Renal pelvis (tissue), 4 donors: Measurements from ENCODE around the gene NOTCH4. TPM values are rescaled to one million over a fixed set of nuclear protein-coding genes. Genes with fewer than 3 reads are reported as not detected.
A peak's percentile ranks its signal among the peaks of the same experiment; 100 is the strongest.

Experiments
- DNase-seq: peaks from one replicate; pipeline ENCODE4 v3.0.0-alpha.2; 2013
- polyA plus RNA-seq, 3 donors: library from polyadenylated mRNA; unstranded; fragments of 120-200 nt; gene quantifications; one replicate each; pipeline ENCODE4 v1.2.1, GENCODE V29; 2013; ENCODE audit not compliant: insufficient read length in 3 of 3

The NOTCH4 gene
- polyA plus RNA-seq, 3 donors = 17.4 to 30.0 (median 24.5) TPM

DNA sequence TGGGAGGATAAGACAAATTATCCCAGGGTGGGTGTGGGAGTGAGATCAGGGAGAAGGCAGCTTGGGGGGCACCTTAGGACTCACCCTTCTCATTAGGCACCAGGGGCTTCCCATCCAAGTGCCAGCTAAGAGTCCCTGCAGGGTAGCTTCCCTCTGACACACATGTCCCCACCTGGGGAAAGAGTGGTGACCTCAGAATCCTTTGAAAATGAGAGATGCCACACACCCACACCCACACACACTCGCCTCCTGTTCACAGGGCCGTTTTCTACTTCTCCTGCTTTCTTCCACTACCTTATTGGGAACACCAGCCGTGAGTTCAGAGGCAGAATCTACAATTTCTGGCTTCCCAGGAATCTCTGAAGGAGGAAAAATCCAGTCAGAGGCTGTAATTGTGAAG, 40.8 kb downstream of the NOTCH4 start:
- DNase-seq = no peak

DNA sequence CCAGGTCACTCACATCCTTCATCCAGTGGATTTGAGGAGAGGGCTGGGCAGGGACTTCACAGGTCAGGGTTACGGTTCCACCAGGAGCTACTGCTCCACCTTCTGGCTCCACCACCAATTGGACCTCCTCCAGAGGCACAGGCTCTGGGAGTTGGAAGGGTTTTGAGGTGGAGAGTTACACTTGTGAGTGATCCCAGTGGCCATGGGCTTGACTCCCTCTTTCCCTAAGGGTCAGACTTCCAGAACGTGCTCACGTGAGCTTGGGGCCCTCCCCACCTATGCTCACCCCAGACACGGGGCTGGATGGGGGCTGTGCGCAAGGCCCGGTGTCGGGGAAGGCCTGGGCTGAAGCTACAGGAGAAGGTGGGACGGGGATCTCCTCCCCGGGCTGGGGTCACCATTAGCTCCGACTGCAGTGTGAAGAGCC, 41.3 kb downstream of the NOTCH4 start:
- DNase-seq = no peak

DNA sequence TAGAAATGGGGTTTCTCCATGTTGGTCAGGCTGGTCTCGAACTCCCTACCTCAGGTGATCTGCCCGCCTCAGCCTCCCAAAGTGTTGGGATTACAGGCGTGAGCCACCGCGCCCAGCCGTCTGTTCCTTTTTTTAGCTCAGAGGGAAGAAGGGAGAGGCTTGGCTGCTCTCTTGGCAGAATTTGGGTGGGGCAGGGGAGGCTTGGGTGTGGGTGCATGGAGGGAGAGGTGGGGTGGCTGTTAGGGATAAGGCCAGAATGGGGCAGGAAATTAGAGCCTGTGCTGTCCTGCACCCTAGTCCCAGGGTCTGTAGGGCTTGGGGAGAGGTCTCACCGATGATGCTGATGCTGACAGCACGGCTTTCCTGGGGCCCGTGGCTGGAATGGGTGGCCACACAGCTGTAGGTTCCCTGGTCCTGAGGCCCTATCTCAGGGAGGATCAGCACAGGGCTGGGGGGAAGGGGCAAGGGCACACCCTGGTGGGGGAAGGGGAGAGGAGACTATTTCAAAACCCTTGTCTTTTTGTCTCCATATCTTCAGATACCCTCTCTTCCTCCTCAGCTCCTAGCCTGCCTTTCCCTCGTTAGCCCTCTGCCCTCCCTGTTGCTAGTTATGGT, 41.8 kb downstream of the NOTCH4 start:
- DNase-seq = no peak

DNA sequence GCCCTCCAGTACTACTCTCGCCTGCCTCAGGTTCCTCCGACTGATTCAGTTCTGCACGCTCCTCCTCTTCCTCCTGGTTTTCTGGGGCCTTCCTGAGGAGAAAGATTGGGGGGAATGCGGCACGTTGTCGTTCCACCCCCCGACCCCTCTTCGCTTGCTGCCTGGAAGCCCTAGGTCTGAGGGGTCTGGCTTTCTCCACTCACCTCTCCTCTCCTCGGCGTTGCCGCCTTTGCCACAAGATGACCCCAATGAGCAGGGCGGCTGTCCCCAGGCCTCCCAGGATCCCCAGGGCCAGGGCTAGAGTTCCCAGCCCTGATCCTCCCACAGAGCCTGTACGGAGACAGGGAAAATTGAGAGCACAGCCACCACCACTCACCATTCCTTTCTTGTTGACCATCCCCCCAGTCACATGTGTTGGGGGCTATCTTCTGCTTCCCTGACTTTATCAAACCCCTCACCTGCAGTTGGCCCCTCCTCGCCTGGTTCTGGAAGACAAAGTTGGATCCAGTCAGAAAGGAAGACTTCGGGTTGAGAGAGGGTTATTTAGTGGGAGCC, 42.6 kb downstream of the NOTCH4 start:
- no peak for DNase-seq

DNA sequence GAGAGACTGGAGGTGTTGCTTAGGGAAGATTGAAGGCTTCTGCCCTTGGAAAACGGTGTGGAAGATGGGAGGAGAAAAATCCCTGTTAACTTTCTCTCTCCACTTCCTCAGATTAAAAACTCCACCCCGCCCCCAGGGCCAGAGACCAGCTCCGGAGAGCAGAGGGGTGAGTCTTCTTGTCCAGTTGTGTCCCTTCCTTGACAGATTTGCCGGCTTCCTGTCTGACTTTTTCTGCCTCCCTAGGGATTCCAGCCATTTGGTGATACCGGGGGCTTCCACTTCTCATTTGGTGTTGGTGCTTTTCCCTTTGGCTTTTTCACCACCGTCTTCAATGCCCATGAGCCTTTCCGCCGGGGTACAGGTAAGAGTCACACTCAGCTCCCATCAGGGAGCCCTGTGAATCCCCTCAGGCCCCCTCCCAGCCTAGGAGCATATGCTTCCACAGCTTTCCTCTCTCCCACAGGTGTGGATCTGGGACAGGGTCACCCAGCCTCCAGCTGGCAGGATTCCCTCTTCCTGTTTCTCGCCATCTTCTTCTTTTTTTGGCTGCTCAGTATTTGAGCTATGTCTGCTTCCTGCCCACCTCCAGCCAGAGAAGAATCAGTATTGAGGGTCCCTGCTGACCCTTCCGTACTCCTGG, 44.0 kb downstream of the NOTCH4 start:
- DNase-seq = no peak

DNA sequence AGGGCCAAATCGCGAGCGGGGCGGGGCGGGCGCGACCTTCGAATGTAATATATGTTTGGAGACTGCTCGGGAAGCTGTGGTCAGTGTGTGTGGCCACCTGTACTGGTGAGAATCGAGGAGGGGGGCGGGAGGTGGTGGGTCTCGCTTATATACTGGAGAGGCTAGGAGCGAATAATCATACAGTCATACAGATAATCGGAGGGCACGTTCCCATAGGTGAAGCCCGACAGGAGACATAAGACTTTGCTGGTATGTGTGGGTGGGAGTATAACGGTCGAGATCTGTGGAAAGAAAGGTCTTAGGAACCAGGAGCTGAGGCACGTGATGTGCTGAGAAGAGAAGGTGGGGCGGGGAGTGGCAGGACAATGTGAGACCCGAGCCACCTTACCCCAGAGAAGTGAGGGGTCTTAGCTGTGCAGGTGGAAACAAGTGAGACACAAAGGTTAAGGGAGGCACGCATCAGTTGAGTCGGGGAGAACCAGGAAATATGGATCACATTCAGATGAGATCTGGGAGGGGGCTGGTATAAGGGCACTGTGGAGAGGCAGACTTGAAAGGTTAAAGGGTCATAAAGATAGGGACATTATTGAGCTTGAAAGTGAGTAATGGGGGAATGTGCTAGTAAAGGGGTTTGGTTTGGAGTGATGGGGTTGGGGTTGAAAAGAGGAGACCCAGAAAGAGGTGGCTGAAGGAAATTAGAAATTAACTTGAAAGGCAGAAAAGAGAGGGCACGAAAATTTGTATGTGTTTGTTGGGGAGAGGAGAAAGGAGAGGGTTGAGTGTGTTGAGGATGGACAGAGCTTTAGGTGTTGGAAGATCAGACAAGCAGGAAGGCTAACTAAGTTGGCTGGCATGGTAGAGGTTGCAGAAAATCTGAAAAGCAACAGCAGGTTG, 45.1 kb downstream of the NOTCH4 start:
- no peak for DNase-seq

DNA sequence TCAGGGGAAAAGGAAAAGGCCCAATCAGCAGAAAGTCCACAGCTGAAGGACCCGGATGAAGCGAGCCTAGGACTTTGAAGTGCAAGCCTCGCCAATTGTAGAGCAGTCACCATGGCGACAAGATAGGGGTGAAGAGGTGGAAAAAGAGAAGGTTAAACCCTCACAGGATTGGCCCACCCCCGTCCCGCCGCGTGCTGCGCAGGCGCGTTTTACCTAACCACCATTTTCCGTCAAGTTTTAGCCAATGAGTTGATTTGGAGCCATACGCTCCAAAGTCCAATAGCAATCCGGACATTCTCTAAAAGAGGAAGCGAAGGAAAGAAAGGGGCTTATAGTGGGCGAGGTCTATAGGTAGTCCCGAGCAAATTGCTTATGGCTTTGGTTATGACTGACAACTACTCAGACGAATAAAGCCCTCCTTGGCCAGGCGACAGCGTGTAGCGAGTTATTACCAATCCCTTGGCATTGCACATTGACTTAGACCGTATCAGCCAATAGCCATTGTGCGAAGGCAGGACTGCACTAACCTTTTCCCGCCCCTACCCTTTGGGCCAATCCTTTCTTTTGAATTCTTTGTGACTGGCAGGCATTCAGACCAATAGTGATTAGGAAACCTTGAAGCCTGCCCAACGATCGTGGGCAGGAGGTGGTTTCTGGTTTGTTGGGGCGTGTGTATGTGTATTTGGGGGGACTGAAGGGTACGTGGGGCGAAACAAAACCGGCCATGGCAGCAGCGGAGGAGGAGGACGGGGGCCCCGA, 45.9 kb downstream of the NOTCH4 start, which contains the start of gene RNF5:
RNF5 (plus strand) TSS at position 618 of the 759 bp plus-strand sequence; CDS start at position 725, 107 bp downstream.
- peak; percentile 100 for DNase-seq

DNA sequence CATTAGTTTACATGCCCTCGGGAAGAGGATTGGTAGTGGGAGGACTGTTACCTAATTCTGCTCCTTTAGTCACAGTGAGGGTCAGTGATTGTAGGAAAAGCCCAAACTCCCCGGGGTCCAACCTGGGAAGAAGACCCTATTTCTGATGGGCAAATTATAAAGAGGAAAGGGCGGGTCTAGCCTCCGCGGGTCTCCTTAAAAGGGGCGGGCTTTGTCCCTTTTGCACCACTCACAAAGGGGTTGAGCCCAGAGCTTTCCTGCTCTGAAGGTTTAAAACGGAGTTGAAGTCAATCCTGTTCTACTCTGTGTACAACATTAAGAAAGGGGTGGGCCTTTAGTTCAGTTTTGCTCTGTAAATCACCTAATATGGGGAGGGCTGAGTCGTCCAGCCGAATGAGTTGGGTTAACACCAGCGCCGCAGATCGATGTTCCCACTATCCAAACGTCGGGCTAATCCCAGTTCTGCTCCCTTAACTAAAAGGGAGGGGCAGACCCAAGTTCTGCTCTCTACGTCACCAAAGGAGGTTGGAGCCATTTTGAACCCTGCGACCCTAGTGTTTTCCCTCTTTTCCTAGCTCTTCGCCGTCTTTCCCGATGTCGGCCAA, 46.6 kb downstream of the NOTCH4 start:
- no peak for DNase-seq

DNA sequence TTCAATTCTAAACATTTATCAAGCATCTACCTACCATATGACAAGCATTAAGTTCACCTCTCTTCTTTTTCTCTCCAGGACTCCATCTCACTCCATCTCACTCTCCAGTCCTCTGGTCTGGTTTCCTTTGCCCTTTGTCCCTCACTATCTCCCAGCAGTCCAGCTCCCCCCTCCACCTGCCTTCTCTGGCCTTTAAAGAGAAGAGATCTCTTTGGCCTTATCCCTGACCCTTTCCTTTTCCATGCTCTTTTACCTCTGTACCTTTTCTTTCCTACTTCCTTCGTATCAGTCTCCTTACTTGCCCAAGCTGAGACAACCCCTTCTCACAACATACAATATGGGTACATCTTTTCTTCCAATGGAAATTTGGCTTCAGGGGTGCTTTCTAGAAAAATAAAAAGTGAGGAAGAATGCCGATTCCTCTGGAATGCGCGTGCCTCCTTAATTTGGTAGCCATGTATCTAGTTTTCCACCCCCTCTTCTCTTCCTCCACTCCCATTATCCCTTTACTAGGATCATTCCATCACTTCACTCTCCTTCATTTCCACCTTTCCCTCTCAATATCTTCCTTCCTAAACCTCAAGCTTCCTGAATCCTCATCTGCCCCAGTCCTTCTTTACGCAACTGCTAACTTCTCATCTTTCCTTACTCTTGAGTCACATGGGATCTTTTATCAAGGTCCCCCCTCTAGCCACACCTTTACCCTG, 47.2 kb downstream of the NOTCH4 start:
- no peak for DNase-seq

DNA sequence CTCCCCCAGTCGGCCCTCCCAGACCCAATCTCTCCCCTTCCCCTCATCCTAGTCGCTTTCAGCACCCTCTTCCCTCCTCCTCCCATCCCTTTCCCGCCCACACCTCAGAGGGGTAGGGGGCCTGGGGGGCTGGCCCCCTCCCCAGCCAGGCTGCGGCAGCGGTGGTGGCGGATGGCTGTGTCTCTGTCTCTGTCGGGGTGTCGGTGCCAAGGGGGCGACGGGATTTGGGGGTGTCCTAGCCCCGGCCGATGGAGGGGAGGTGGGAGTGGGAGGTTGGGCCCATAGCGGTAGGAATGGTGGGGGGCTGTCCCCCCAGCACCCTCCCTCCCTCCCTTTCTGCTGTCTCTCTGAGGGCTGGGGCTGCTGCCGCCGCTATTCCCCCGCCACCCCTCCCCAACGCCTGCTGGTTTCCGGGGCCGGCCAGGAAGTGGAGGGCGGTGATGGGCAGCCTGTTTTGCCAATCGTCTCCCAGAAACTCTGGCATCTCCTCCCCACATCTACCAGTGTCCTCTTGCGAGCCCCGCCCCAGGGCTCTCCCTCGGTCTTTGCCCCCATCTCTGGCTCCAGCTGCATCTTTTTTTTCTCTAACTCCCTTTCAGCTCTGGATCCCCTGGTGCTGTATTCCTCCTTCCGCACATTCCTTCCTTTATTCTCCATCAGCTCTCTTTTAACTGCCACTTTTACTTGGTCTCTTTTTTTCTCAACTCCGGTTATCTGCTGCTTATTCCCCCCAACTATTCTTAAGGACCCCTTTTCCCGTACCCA, 48.0 kb downstream of the NOTCH4 start, which contains the start of gene AGPAT1:
AGPAT1 (minus strand) TSS at position 374 of the 765 bp plus-strand sequence. CDS start 4,588 bp downstream, outside the sequence.
- DNase-seq = peak; percentile 97

DNA sequence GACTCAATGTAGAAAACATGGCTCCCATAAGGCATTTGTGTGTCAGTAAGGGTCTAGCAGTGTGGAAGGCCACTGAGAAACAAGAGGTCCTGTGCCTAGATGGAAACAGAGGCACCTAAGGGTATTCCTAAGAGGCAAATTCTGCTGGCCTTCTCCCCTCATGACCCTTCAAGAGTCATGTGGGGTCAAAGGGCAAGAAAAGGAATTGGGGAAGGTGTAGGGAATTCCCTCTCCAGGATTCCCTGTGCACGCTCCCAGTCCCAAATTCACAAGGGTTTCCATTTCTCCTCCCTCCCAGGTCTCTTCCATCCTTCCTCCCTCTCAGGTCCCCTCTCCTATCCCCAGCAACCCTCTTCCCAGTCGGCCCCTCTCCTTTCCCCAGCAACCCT, 48.6 kb downstream of the NOTCH4 start:
- no peak for DNase-seq

DNA sequence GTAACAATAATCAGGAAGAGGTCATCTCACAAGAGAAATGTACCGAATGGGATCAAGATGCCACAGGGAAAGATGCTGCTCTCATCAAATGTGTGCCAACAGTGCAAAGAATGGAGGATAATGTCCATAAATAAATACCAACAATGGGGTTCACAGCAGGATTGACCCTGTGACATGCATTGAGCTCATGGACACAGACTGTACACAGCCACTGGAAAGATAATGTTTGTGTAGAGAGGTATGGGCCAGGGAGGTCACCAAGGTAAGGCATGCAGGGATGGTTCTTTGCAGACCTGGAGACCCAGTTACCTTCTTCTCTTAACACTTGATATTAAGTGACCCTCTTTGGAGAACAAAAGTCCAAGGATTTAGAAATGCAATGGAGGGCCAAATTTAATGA, 49.5 kb downstream of the NOTCH4 start:
- no peak for DNase-seq

DNA sequence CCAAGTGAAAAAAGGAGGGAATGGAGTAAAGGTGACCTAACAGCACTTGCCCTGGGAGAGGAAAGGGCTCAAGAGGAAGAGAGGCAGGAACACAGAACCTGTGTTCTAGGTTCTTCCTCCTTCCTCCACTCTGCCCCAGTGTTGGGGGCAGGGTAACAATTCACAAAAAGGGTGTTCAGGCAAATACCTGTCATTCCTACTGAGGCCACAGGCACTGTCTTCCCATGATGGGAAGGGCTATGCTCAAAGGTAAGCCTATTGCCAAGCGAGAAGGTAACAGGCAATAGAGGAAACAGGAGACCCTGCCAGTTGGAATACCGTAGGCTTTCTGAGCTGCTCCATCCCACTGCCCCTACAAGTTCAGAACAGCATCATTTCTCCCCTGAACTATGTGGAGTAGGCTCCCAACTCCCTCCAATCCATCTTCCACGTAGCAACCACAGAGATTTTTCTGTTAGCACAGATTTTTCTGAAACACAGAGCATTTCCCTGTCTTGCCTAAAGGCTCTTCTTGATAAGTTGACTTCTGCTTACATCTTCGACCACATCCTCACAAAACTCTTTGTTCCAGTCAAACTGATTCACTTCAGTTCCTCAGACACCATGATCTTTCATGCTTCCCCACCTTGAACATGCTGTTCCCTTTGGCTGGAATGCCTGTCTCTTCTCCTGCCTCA, 50.7 kb downstream of the NOTCH4 start:
- no peak for DNase-seq

DNA sequence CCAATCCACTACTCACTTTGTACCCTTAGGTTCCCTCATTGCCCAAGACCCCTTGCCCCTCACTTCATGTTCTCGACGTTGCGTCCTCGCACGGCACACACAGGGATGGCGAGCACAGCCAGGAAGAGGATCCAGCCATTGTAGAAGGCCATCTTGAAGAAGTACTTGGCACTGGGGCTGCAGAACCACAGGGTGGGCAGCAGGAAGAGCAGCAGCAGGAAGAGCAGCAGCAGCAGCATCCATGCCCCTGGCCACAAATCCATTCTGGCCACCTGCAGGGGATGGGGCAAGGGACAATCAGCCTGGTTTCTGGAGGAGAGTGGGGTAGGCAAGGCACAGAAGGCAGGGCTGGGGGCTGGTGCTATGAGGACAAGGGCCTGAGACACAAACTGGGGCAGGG, 52.6 kb downstream of the NOTCH4 start:
- DNase-seq = no peak

DNA sequence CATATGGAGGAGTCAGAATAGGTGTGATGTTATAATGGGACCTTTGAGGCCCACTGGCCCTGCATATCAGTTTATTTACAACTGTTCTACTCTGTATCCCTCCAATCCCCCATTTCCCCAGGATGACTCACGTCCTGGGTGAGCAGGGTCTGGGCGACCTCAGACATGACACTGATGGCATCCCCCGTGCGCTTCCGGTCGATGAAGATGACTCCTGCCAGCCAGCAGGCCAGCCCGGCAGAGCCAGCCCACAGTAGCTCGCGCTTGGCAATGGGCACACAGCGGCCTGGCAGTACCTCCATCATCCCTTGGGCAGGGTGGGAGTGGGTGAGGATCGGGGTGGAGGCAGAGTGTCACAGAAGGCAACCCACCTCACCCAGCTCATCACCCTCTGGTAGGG, 53.6 kb downstream of the NOTCH4 start:
- DNase-seq = no peak

DNA sequence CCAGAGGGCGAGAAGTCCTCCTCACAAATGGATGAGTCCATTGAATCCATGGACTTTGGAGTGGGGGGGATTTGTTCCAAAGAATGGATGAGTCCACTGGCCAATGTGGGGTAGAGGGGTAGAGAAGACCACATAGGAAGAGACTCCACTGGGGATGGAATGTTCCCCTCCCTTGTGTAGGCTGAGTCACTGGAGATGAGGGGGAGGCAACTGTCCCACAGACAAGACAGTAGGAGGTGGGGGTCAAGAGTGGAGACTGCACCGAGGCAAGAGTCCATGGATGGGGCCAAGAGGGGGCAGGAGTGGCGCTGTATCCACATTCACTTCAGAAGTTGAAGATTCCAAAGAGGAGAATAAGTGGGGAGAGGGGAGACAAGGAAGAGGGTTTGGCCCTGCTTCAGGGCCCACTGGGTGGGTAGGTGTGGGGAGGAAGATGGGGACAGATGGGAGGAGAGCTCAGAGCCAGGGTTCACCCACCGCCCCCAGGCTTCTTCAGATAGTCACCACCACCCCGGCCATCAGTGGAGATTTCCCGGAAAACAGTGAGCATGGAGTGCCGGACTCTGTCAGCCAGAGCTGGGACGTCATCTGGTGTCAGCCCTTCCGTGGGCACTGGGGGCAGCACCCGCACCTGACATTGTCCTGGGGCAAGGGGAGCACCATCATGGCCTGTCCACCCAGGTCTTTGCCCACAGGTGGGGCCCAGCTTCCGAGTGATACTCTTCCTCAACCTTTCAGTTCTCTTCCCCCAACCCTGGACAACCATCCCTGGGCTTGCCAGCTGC, 54.9 kb downstream of the NOTCH4 start:
- no peak for DNase-seq

DNA sequence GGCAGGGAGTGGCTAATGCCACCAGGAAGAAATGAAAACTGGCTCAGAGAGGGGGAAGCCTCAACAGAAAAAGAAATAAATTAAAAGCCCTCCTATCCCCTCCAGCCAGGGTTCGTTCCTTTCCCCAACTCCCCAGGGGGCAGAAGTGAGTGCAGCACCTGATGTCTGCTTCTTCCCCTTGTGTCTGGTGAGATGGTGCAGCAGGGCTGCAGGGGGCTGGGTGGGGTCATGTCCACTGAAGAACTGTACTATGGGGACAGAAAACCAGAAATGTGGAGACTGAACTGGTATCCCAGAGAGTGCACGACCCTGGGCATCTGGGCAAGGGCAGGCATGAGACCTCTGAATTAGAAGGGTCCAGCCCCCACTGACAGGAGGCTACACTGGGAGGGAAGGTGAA, 55.5 kb downstream of the NOTCH4 start:
- no peak for DNase-seq

DNA sequence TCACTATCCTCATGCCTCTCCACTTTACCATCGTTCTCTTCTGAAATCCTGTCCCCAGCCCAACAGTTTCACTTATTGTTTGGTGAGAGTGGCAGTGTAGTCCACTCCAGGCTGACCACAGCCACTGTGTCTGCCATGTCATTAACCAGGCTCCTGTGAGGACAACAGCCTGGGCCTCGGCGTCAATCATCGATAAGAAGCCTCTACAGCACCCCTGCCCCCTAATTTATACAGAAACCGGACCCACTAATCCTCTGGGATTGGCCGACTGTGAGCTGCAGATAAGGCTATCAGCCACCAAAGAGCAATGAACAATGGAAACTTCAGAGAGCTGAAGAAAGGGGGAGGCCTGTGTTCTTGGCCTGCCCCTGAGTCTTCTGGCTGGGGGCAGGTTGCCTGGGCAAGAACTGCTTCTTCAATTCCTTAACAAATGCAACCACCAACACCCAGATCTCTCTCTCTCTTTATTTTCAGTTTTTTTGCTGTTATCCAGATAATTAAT, 56.1 kb downstream of the NOTCH4 start:
- DNase-seq = no peak
